Liver (tissue), 9 donors: ENCODE measurements around the gene CCR2. TPM values are rescaled to one million over a fixed set of nuclear protein-coding genes. Genes with fewer than 3 reads are reported as not detected.

Experiments
- DNase-seq: peaks from one replicate; pipeline ENCODE4 v3.0.0-alpha.2; 2017; ENCODE audit warnings: low spot score
- H3K27ac ChIP-seq, 2 donors: one replicate each; pipeline ENCODE4 v1.7.0; 2013; ENCODE audit warnings: inconsistent platforms in 2 of 2, low read length in 2 of 2, control low read depth in 1 of 2, low read depth in 1 of 2, mild to moderate bottlenecking in 1 of 2
- H3K27me3 ChIP-seq, 4 donors: one replicate each; pipeline versions ENCODE4 v1.6.1 to v1.7.0; 2013; ENCODE audit warnings: low read length in 3 of 4, inconsistent platforms in 1 of 4, mild to moderate bottlenecking in 1 of 4, moderate library complexity in 1 of 4; ENCODE audit not compliant: control insufficient read depth in 4 of 4, insufficient read depth in 4 of 4
- H3K36me3 ChIP-seq, 4 donors: one replicate each; pipeline versions ENCODE4 v1.6.1 to v1.7.0; 2013; ENCODE audit warnings: low read length in 3 of 4, mild to moderate bottlenecking in 3 of 4, low read depth in 1 of 4, moderate library complexity in 1 of 4; ENCODE audit not compliant: control insufficient read depth in 4 of 4, insufficient read depth in 3 of 4
- H3K4me1 ChIP-seq, 4 donors: one replicate each; pipeline versions ENCODE4 v1.6.1 to v1.7.0; 2013; ENCODE audit warnings: low read length in 3 of 4, mild to moderate bottlenecking in 3 of 4, moderate library complexity in 1 of 4; ENCODE audit not compliant: control insufficient read depth in 4 of 4, insufficient read depth in 4 of 4
- H3K4me3 ChIP-seq, 3 donors: one replicate each; pipeline versions ENCODE4 v1.6.1 to v1.7.0; 2013; ENCODE audit warnings: low read length in 3 of 3, control low read depth in 1 of 3, low read depth in 1 of 3, mild to moderate bottlenecking in 1 of 3
- H3K9ac ChIP-seq, 2 donors: one replicate each; pipeline ENCODE4 v1.7.0; 2013; ENCODE audit warnings: low read length in 2 of 2, mild to moderate bottlenecking in 2 of 2, moderate library complexity in 2 of 2, control low read depth in 1 of 2, low read depth in 1 of 2
- H3K9me3 ChIP-seq, 4 donors: one replicate each; pipeline versions ENCODE4 v1.6.1 to v1.7.0; 2013; ENCODE audit warnings: low read length in 3 of 4; ENCODE audit not compliant: control insufficient read depth in 4 of 4
- FOXA1 ChIP-seq: IDR thresholded peaks from 2 replicates; pipeline ENCODE4 v1.6.1; 2016; ENCODE audit warnings: antibody characterized with exemption
- GABPA ChIP-seq, 2 donors: IDR thresholded peaks in 1 of 2; conservative IDR thresholded peaks in 1 of 2; 2 replicates each; pipeline ENCODE4 v1.6.1; 2016; ENCODE audit warnings: antibody characterized with exemption in 2 of 2, mild to moderate bottlenecking in 1 of 2, moderate library complexity in 1 of 2
- NR2F2 ChIP-seq: IDR thresholded peaks from 2 replicates; pipeline ENCODE4 v1.6.1; 2016; ENCODE audit warnings: antibody characterized with exemption
- RAD21 ChIP-seq, 2 donors: IDR thresholded peaks; 2 replicates each; pipeline ENCODE4 v1.6.1; 2016; ENCODE audit warnings: antibody characterized with exemption in 2 of 2, mild to moderate bottlenecking in 2 of 2
- RXRA ChIP-seq, 2 donors: IDR thresholded peaks; 2 replicates each; pipeline ENCODE4 v1.6.1; 2017 to 2018; ENCODE audit warnings: antibody characterized with exemption in 2 of 2, mild to moderate bottlenecking in 1 of 2
- YY1 ChIP-seq: IDR thresholded peaks from 2 replicates; pipeline ENCODE4 v1.6.1; 2016; ENCODE audit warnings: antibody characterized with exemption, mild to moderate bottlenecking
- WGBS: extraction: QIAGEN DNeasy Blood & Tissue Kit; methylation state at CpG from one replicate; pipeline ENCODE4 v1.1.7; 2013; 5-methylcytosine and 5-hydroxymethylcytosine counted together
- polyA plus RNA-seq, 2 donors: library from polyadenylated mRNA; stranded (reverse) in 1 of 2; unstranded in 1 of 2; fragments of 200-250 nt in 1 of 2; fragments of >200 nt in 1 of 2; fragmentation: Nextera tagmentation in 1 of 2; extraction: Ambion mirVana in 1 of 2; gene quantifications; one replicate each; pipeline versions ENCODE4 v1.2.1 to v1.2.3, GENCODE V29; 2013 to 2015
- total RNA-seq, 2 donors: library from RNA; depleted of rRNA; stranded (reverse); fragments of >200 nt; gene quantifications; one replicate each; pipeline ENCODE4 v1.2.3, GENCODE V29; 2014
- TF ChIP-seq, protein P1 (sequence below): IDR thresholded peaks from 2 replicates; pipeline ENCODE4 v1.6.1; 2016; ENCODE audit warnings: antibody characterized with exemption
- TF ChIP-seq, protein P2 (sequence below): fragments of 150-350 bp; IDR thresholded peaks from 2 replicates; pipeline ENCODE4 v1.5.1; 2017; ENCODE audit warnings: improper control_type of control experiment, low read depth, low read length; ENCODE audit not compliant: missing input control
- TF ChIP-seq, protein P3 (sequence below): IDR thresholded peaks from 2 replicates; pipeline ENCODE4 v1.6.1; 2016; ENCODE audit warnings: antibody characterized with exemption
- TF ChIP-seq, protein P4 (sequence below): IDR thresholded peaks from 2 replicates; pipeline ENCODE4 v1.6.1; 2016; ENCODE audit warnings: antibody characterized with exemption
- donor health status: healthy.
- donor health status: healthy.
- donor health status: healthy.
- donor health status: healthy.
- donor health status: healthy.

The CCR2 gene
- total and polyA plus RNA-seq, 4 donors: 0.68 to 3.4 (median 2.4) TPM

DNA sequence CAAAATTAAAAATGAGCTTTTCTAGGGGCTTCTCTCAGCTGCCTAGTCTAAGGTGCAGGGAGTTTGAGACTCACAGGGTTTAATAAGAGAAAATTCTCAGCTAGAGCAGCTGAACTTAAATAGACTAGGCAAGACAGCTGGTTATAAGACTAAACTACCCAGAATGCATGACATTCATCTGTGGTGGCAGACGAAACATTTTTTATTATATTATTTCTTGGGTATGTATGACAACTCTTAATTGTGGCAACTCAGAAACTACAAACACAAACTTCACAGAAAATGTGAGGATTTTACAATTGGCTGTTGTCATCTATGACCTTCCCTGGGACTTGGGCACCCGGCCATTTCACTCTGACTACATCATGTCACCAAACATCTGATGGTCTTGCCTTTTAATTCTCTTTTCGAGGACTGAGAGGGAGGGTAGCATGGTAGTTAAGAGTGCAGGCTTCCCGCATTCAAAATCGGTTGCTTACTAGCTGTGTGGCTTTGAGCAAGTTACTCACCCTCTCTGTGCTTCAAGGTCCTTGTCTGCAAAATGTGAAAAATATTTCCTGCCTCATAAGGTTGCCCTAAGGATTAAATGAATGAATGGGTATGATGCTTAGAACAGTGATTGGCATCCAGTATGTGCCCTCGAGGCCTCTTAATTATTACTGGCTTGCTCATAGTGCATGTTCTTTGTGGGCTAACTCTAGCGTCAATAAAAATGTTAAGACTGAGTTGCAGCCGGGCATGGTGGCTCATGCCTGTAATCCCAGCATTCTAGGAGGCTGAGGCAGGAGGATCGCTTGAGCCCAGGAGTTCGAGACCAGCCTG is 17.8 kb downstream of the CCR2 start:
- peak overlapping the region in 1 of 2 donors; percentile 72 for H3K9ac ChIP-seq
- no peaks in the 10 kb centered on the region for H3K36me3 ChIP-seq
- H3K27ac ChIP-seq: no peak overlapping the region
- peaks cover 0 to 2% (median 0%) of the 10 kb centered on the region in 4 donors for H3K4me1 ChIP-seq
- 80% methylated on average over 10 of the region's 10 CpGs for WGBS
- H3K9me3 ChIP-seq: no peaks in the 10 kb centered on the region
- no peak for DNase-seq
- H3K27me3 ChIP-seq: peaks cover 0 to 6% (median 0%) of the 10 kb centered on the region in 4 donors
- H3K4me3 ChIP-seq: no peak overlapping the region
- TF ChIP-seq, protein P1, sequence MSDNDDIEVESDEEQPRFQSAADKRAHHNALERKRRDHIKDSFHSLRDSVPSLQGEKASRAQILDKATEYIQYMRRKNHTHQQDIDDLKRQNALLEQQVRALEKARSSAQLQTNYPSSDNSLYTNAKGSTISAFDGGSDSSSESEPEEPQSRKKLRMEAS: no peak
- TF ChIP-seq YY1: no peak
- no peak for TF ChIP-seq NR2F2

DNA sequence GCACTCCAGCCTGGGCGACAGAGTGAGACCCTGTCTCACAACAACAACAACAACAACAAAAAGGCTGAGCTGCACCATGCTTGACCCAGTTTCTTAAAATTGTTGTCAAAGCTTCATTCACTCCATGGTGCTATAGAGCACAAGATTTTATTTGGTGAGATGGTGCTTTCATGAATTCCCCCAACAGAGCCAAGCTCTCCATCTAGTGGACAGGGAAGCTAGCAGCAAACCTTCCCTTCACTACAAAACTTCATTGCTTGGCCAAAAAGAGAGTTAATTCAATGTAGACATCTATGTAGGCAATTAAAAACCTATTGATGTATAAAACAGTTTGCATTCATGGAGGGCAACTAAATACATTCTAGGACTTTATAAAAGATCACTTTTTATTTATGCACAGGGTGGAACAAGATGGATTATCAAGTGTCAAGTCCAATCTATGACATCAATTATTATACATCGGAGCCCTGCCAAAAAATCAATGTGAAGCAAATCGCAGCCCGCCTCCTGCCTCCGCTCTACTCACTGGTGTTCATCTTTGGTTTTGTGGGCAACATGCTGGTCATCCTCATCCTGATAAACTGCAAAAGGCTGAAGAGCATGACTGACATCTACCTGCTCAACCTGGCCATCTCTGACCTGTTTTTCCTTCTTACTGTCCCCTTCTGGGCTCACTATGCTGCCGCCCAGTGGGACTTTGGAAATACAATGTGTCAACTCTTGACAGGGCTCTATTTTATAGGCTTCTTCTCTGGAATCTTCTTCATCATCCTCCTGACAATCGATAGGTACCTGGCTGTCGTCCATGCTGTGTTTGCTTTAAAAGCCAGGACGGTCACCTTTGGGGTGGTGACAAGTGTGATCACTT is 18.8 kb downstream of the CCR2 start:
- no peaks in the 10 kb centered on the region for H3K36me3 ChIP-seq
- no peak overlapping the region for H3K9ac ChIP-seq
- peaks cover 0 to 2% (median 0%) of the 10 kb centered on the region in 4 donors for H3K4me1 ChIP-seq
- no peak for TF ChIP-seq GABPA (IDR thresholded peaks at IDR 0.05 in 1 of 2, conservative IDR thresholded peaks at IDR 0.05 in 1 of 2)
- TF ChIP-seq RAD21 (IDR thresholded peaks at IDR 0.05): peak; percentile 60 to 72
- no peak for TF ChIP-seq RXRA (IDR thresholded peaks at IDR 0.05)
- H3K9me3 ChIP-seq: no peaks in the 10 kb centered on the region
- no peak overlapping the region for H3K27ac ChIP-seq
- WGBS: 72% methylated on average over 9 of the region's 9 CpGs
- H3K27me3 ChIP-seq: peaks cover 0 to 6% (median 0%) of the 10 kb centered on the region in 4 donors
- H3K4me3 ChIP-seq: no peak overlapping the region
- no peak for DNase-seq

DNA sequence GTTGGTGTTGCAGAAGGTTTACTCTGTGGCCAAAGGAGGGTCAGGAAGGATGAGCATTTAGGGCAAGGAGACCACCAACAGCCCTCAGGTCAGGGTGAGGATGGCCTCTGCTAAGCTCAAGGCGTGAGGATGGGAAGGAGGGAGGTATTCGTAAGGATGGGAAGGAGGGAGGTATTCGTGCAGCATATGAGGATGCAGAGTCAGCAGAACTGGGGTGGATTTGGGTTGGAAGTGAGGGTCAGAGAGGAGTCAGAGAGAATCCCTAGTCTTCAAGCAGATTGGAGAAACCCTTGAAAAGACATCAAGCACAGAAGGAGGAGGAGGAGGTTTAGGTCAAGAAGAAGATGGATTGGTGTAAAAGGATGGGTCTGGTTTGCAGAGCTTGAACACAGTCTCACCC is 20.8 kb downstream of the CCR2 start:
- TF ChIP-seq RAD21 (IDR thresholded peaks at IDR 0.05): no peak
- TF ChIP-seq, protein P2, sequence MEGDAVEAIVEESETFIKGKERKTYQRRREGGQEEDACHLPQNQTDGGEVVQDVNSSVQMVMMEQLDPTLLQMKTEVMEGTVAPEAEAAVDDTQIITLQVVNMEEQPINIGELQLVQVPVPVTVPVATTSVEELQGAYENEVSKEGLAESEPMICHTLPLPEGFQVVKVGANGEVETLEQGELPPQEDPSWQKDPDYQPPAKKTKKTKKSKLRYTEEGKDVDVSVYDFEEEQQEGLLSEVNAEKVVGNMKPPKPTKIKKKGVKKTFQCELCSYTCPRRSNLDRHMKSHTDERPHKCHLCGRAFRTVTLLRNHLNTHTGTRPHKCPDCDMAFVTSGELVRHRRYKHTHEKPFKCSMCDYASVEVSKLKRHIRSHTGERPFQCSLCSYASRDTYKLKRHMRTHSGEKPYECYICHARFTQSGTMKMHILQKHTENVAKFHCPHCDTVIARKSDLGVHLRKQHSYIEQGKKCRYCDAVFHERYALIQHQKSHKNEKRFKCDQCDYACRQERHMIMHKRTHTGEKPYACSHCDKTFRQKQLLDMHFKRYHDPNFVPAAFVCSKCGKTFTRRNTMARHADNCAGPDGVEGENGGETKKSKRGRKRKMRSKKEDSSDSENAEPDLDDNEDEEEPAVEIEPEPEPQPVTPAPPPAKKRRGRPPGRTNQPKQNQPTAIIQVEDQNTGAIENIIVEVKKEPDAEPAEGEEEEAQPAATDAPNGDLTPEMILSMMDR: no peak
- TF ChIP-seq, protein P1: no peak
- TF ChIP-seq, protein P3, sequence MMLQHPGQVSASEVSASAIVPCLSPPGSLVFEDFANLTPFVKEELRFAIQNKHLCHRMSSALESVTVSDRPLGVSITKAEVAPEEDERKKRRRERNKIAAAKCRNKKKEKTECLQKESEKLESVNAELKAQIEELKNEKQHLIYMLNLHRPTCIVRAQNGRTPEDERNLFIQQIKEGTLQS: no peak
- TF ChIP-seq, protein P4, sequence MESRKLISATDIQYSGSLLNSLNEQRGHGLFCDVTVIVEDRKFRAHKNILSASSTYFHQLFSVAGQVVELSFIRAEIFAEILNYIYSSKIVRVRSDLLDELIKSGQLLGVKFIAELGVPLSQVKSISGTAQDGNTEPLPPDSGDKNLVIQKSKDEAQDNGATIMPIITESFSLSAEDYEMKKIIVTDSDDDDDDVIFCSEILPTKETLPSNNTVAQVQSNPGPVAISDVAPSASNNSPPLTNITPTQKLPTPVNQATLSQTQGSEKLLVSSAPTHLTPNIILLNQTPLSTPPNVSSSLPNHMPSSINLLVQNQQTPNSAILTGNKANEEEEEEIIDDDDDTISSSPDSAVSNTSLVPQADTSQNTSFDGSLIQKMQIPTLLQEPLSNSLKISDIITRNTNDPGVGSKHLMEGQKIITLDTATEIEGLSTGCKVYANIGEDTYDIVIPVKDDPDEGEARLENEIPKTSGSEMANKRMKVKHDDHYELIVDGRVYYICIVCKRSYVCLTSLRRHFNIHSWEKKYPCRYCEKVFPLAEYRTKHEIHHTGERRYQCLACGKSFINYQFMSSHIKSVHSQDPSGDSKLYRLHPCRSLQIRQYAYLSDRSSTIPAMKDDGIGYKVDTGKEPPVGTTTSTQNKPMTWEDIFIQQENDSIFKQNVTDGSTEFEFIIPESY: no peak
- no peak for TF ChIP-seq FOXA1
- WGBS: 70% methylated on average over 3 of the region's 3 CpGs
- Histone ChIP-seq H3K9me3 (no peaks in the 10 kb centered on the region), H3K4me3 (no peak overlapping the region), H3K4me1 (peaks cover 0 to 2% (median 0%) of the 10 kb centered on the region in 4 donors), H3K27me3 (peaks cover 0 to 6% (median 0%) of the 10 kb centered on the region in 4 donors), H3K9ac (no peak overlapping the region), H3K27ac (no peak overlapping the region), H3K36me3 (no peaks in the 10 kb centered on the region)
- DNase-seq: no peak
